ENCODE results near the gene IL6ST. TPM values are rescaled to one million over a fixed set of nuclear protein-coding genes. Genes with fewer than 3 reads are reported as not detected.

Gene IL6ST
- total and polyA plus RNA-seq, 12 donors: 39.0 to 659 (median 292) TPM

- Histone ChIP-seq H3K27ac (no peak overlapping the region), H3K36me3 (replicated peaks in 1 of 2) (no peaks in the 10 kb centered on the region), H3K4me1 (replicated peaks in 1 of 2) (no peaks in the 10 kb centered on the region), H3K27me3 (no peaks in the 10 kb centered on the region), H3K4me3 (no peak overlapping the region), H3K9me3 (replicated peaks in 1 of 3) (no peaks in the 10 kb centered on the region)
- TF ChIP-seq POLR2A (IDR thresholded peaks at IDR 0.05) (no peak), CTCF (IDR thresholded peaks at IDR 0.05) (no peak)
- no peak for DNase-seq
- intact Hi-C loops (cut with DNase I): no loop called here
- whole genome bisulfite sequencing, 4 donors: 92 to 97% (median 94%) methylated on average over 10 of the region's 10 CpGs
These were observed 81.0 kb downstream of the IL6ST start for GRCh38 chr5:55913466-55914413.

GRCh38 chr5:55911784-55912653 is 82.7 kb downstream of the IL6ST start:
- no peak overlapping the region for H3K27ac ChIP-seq
- H3K4me1 ChIP-seq (replicated peaks in 1 of 2): no peaks in the 10 kb centered on the region
- intact Hi-C loops (cut with DNase I): no loop called here

GRCh38 chr5:55908804-55909203 is 86.0 kb downstream of the IL6ST start:
- Histone ChIP-seq H3K9me3 (replicated peaks in 1 of 3) (no peaks in the 10 kb centered on the region), H3K27ac (no peak overlapping the region), H3K4me3 (no peak overlapping the region), H3K4me1 (replicated peaks in 1 of 2) (no peaks in the 10 kb centered on the region), H3K27me3 (no peaks in the 10 kb centered on the region), H3K36me3 (replicated peaks in 1 of 2) (no peaks in the 10 kb centered on the region)
- no peak for TF ChIP-seq POLR2A (IDR thresholded peaks at IDR 0.05)
- WGBS, 4 donors: 43 to 96% (median 73%) methylated on average over 1 of the region's 1 CpG
- no peak for DNase-seq
- intact Hi-C loops (cut with DNase I): no loop called here

More at GRCh38 chr5:55911784-55912653, 82.7 kb downstream of the IL6ST start:
- DNase-seq: no peak
- WGBS, 4 donors: 64 to 78% (median 72%) methylated on average over 2 of the region's 2 CpGs
- Histone ChIP-seq H3K36me3 (replicated peaks in 1 of 2) (no peaks in the 10 kb centered on the region), H3K9me3 (replicated peaks in 1 of 3) (no peaks in the 10 kb centered on the region), H3K4me3 (no peak overlapping the region), H3K27me3 (no peaks in the 10 kb centered on the region)
- TF ChIP-seq CTCF (IDR thresholded peaks at IDR 0.05) (no peak), POLR2A (IDR thresholded peaks at IDR 0.05) (no peak)

- WGBS, 4 donors: 92 to 95% (median 95%) methylated on average over 7 of the region's 7 CpGs
- intact Hi-C loops (cut with DNase I): no loop called here
These were observed 86.8 kb downstream of the IL6ST start for GRCh38 chr5:55907927-55908326.

More at GRCh38 chr5:55907927-55908326, 86.8 kb downstream of the IL6ST start:
- no peak overlapping the region for H3K4me3 ChIP-seq
- H3K9me3 ChIP-seq (replicated peaks in 1 of 3): no peaks in the 10 kb centered on the region
- H3K27ac ChIP-seq: no peak overlapping the region
- DNase-seq: no peak
- no peak for TF ChIP-seq CTCF (IDR thresholded peaks at IDR 0.05)
- TF ChIP-seq POLR2A (IDR thresholded peaks at IDR 0.05): no peak
- H3K36me3 ChIP-seq (replicated peaks in 1 of 2): no peaks in the 10 kb centered on the region
- H3K4me1 ChIP-seq (replicated peaks in 1 of 2): no peaks in the 10 kb centered on the region
- no peaks in the 10 kb centered on the region for H3K27me3 ChIP-seq

Data from adrenal gland (tissue), 12 donors.